PC-9 (cell line): ENCODE results near the gene AKAP12.

ENCODE experiments used
- CTCF ChIP-seq: fragments of 200-600 bp; sonication (generic); conservative IDR thresholded peaks from 2 replicates; pipeline ENCODE4 v1.6.1; 2017; ENCODE audit warnings: mixed run types, antibody characterized with exemption, mild to moderate bottlenecking, moderate library complexity
- EZH2 ChIP-seq: fragments of 200-600 bp; sonication (generic); IDR thresholded peaks from 2 replicates; pipeline ENCODE4 v1.8.0; 2017; ENCODE audit warnings: antibody characterized with exemption, low read depth

- no peak for TF ChIP-seq EZH2
- TF ChIP-seq CTCF = no peak
Observed at GRCh38 chr6:151205721-151206600, 33.8 kb upstream of the AKAP12 start.
